ENCODE data around the gene YIPF6.
"Not testable (repeated sequence)": the region's sequence is repeated elsewhere in the genome, so short reads cannot be mapped to it uniquely, and the experiment has no call there.

- not testable (repeated sequence) for TF ChIP-seq ILK (tag; IDR thresholded peaks at IDR 0.05; ENCODE audit: borderline replicate concordance, low read depth); CTCF (IDR thresholded peaks at IDR 0.05 in 2 of 3, conservative IDR thresholded peaks at IDR 0.05 in 1 of 3; ENCODE audit: insufficient read depth in 2 of 3, low read depth in 1 of 3, low read length in 3 of 3); PCBP2 (IDR thresholded peaks at IDR 0.05; ENCODE audit: low read depth, low read length, poor library complexity, severe bottlenecking); MYNN (IDR thresholded peaks at IDR 0.05); MYNN (CRISPR knock-in tag; IDR thresholded peaks at IDR 0.05); USF1 (CRISPR knock-in tag; IDR thresholded peaks at IDR 0.05); HDAC6 (IDR thresholded peaks at IDR 0.05; ENCODE audit: low read depth, low read length); JUN (IDR thresholded peaks at IDR 0.05; ENCODE audit: borderline replicate concordance, low read depth, low read length); JUN (CRISPR knock-in tag; IDR thresholded peaks at IDR 0.05; ENCODE audit: borderline replicate concordance); ATF3 (IDR thresholded peaks at IDR 0.05); ATF3 (CRISPR knock-in tag; conservative IDR thresholded peaks at IDR 0.05); RFX5 (IDR thresholded peaks at IDR 0.05; ENCODE audit: low read depth, low read length); PTBP1 (IDR thresholded peaks at IDR 0.05; ENCODE audit: low read depth, low read length); EZH2 (IDR thresholded peaks at IDR 0.05; ENCODE audit: borderline replicate concordance, low read depth, low read length)
These were observed 61.1 kb downstream of the YIPF6 start for GRCh38 chrX:68559905-68560304.

All from K562 (cell line).